ENCODE data around the gene RCBTB2. TPM values are rescaled to one million over a fixed set of nuclear protein-coding genes. Genes with fewer than 3 reads are reported as not detected.

The RCBTB2 gene
- total RNA-seq, 2 donors from 2014 or later, result 3.1 to 7.3 TPM

DNA sequence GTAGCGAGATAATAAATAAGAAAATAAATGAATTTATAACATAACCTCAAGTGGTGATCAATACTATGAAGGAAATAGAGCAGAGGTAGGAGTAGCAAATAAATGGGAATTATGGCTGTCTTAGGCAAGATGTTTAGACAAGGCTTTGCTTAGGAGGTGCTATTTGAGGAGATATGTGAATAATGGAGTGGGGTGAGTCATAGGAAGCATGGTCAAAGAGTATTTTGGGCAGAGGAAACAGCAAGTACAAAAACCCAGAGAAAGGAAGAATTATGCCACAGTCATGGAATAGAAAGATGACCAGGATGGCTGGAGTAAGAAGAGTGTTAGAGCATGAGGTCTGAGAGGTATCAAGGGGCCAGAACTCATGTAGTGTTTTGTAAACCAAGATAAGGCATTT lies 86.4 kb downstream of the RCBTB2 start:
- Histone ChIP-seq H3K27me3 (ENCODE audit: control insufficient read depth, insufficient read depth, low read length, poor library complexity, severe bottlenecking) (no peaks in the 10 kb centered on the region), H3K9ac (ENCODE audit: extremely low read depth, low read length, poor library complexity, severe bottlenecking) (no peak overlapping the region), H3K4me3 (ENCODE audit: low read length) (no peak overlapping the region), H3K27ac (ENCODE audit: low read depth, low read length) (no peak overlapping the region), H3K4me1 (ENCODE audit: control insufficient read depth, insufficient read depth, low read length) (no peaks in the 10 kb centered on the region), H3K9me3 (ENCODE audit: control insufficient read depth, low read length) (peaks cover 15% of the 10 kb centered on the region), H3K36me3 (ENCODE audit: control insufficient read depth, insufficient read depth, low read length) (no peaks in the 10 kb centered on the region)
- H3K36me3 Mint-ChIP-seq (ENCODE audit: low read depth), result peaks cover 3% of the 10 kb centered on the region
- peaks cover 12% of the 10 kb centered on the region for H3K9me3 Mint-ChIP-seq
- TF ChIP-seq, protein P1, sequence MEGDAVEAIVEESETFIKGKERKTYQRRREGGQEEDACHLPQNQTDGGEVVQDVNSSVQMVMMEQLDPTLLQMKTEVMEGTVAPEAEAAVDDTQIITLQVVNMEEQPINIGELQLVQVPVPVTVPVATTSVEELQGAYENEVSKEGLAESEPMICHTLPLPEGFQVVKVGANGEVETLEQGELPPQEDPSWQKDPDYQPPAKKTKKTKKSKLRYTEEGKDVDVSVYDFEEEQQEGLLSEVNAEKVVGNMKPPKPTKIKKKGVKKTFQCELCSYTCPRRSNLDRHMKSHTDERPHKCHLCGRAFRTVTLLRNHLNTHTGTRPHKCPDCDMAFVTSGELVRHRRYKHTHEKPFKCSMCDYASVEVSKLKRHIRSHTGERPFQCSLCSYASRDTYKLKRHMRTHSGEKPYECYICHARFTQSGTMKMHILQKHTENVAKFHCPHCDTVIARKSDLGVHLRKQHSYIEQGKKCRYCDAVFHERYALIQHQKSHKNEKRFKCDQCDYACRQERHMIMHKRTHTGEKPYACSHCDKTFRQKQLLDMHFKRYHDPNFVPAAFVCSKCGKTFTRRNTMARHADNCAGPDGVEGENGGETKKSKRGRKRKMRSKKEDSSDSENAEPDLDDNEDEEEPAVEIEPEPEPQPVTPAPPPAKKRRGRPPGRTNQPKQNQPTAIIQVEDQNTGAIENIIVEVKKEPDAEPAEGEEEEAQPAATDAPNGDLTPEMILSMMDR (conservative IDR thresholded peaks at IDR 0.05), result no peak
- no peak overlapping the region for H3K4me3 Mint-ChIP-seq
- no peak for DNase-seq
- H3K4me1 Mint-ChIP-seq, result no peaks in the 10 kb centered on the region
- no peaks in the 10 kb centered on the region for H3K27me3 Mint-ChIP-seq (ENCODE audit: insufficient read depth)
- H3K27ac Mint-ChIP-seq, result no peak overlapping the region
- 100% methylated on average over 1 of the region's 1 CpG; no CpG with 5 or more reads in 1 of the 2 experiments for WGBS, 2 experiments (ENCODE audit: insufficient coverage in 1 of 2, insufficient read length in 1 of 2)

DNA sequence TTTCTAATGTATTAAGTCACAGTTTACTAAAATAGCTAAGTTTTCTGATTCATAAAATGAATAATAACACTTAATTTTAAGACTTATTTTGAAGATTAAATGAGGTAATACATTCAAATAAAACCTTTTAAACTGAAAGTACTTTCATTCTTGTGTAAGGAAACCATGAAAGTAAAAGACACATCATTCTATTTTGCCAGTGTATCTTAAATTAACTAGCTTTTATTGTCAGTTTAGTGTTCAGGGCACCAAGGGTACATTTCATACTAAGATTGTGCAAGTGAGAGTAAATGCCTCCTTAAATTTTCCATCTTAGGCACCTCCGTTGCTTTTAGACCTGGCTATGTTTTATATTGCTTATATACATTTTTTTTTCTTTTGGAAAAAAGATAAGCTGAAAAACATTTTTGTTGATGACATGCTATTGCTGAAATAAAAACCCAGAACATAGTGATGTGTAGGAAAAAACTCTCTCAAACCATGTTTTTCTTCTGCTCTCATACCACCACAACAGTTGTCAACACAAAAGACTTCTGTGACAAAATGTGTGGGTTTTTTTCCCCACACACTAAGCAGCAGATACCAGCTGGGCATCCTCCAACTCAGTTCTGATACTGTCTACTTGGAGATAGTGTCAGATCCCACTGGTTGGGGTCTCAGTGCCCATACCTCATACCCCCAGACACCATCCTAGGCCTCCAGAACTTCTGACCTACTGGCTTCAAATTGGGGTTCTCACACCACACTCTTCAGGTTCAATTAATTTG lies 89.3 kb downstream of the RCBTB2 start:
- TF ChIP-seq, protein P1 (conservative IDR thresholded peaks at IDR 0.05), result no peak
- Histone ChIP-seq H3K4me3 (ENCODE audit: low read length) (no peak overlapping the region), H3K4me1 (ENCODE audit: control insufficient read depth, insufficient read depth, low read length) (no peaks in the 10 kb centered on the region), H3K9ac (ENCODE audit: extremely low read depth, low read length, poor library complexity, severe bottlenecking) (no peak overlapping the region), H3K9me3 (ENCODE audit: control insufficient read depth, low read length) (no peaks in the 10 kb centered on the region), H3K27ac (ENCODE audit: low read depth, low read length) (no peak overlapping the region), H3K27me3 (ENCODE audit: control insufficient read depth, insufficient read depth, low read length, poor library complexity, severe bottlenecking) (no peaks in the 10 kb centered on the region), H3K36me3 (ENCODE audit: control insufficient read depth, insufficient read depth, low read length) (no peaks in the 10 kb centered on the region)
- Mint-ChIP-seq H3K4me1 (no peaks in the 10 kb centered on the region), H3K9me3 (no peaks in the 10 kb centered on the region), H3K4me3 (no peak overlapping the region), H3K27ac (no peak overlapping the region), H3K36me3 (ENCODE audit: low read depth) (no peaks in the 10 kb centered on the region), H3K27me3 (ENCODE audit: insufficient read depth) (no peaks in the 10 kb centered on the region)
- WGBS, 2 experiments (ENCODE audit: insufficient coverage in 1 of 2, insufficient read length in 1 of 2), result 86% methylated on average over 1 of the region's 1 CpG; no CpG with 5 or more reads in 1 of the 2 experiments
- no peak for DNase-seq

Other genes with a start within 250 kb of the RCBTB2 start
- 10 to 100 TPM; 18.7 to 20.1 TPM for gene RB1, start 229.3 kb downstream of the RCBTB2 start, total RNA-seq
- 1 to 10 TPM; 2.2 to 4.9 TPM for gene LPAR6, start 120.0 kb downstream of the RCBTB2 start, total RNA-seq
- not detected for gene CYSLTR2, start 120.8 kb upstream of the RCBTB2 start, total RNA-seq

All from endodermal cell (in vitro differentiated cells).